HS-5 (cell line): ENCODE measurements around the gene DYNLRB1.
A peak's percentile ranks its signal among the peaks of the same experiment; 100 is the strongest.
"Not testable (repeated sequence)": the region's sequence is repeated elsewhere in the genome, so short reads cannot be mapped to it uniquely, and the experiment has no call there.

Source experiments
- DNase-seq: peaks from one replicate; pipeline ENCODE4 v3.0.0-alpha.2; 2012; ENCODE audit warnings: low read depth

The DYNLRB1 gene

GRCh38 chr20:34516247-34517113, at the start of gene DYNLRB1:
DYNLRB1 (plus strand) TSS chr20:34516422; CDS start chr20:34516459, 37 bp downstream.
- DNase-seq, result peak; percentile 85

GRCh38 chr20:34468951-34469350, 47.3 kb upstream of the DYNLRB1 start:
- DNase-seq, result no peak

GRCh38 chr20:34472246-34472925, 43.8 kb upstream of the DYNLRB1 start:
- no peak for DNase-seq

- DNase-seq, result no peak
These were observed 42.8 kb upstream of the DYNLRB1 start for GRCh38 chr20:34473262-34473883.

GRCh38 chr20:34475979-34476736, 40.1 kb upstream of the DYNLRB1 start:
- no peak for DNase-seq

- no peak for DNase-seq
These were observed 36.6 kb upstream of the DYNLRB1 start for GRCh38 chr20:34479627-34480026.

GRCh38 chr20:34482154-34482553, 34.1 kb upstream of the DYNLRB1 start:
- not testable (repeated sequence) for DNase-seq

GRCh38 chr20:34483585-34484220, 32.5 kb upstream of the DYNLRB1 start:
- DNase-seq, result not testable (repeated sequence)

- DNase-seq, result no peak
These were observed 31.1 kb upstream of the DYNLRB1 start for GRCh38 chr20:34485068-34485634.

GRCh38 chr20:34491226-34491931, 24.8 kb upstream of the DYNLRB1 start:
- no peak for DNase-seq

- DNase-seq, result no peak
These were observed 24.2 kb upstream of the DYNLRB1 start for GRCh38 chr20:34491932-34492509.

GRCh38 chr20:34493646-34494045, 22.6 kb upstream of the DYNLRB1 start:
- no peak for DNase-seq

- no peak for DNase-seq
These were observed 20.9 kb upstream of the DYNLRB1 start for GRCh38 chr20:34495307-34495706.

GRCh38 chr20:34495916-34496315, 20.3 kb upstream of the DYNLRB1 start:
- DNase-seq, result no peak

- DNase-seq, result not testable (repeated sequence)
These were observed 18.6 kb upstream of the DYNLRB1 start for GRCh38 chr20:34497596-34497995.

GRCh38 chr20:34500823-34501222, 15.4 kb upstream of the DYNLRB1 start:
- no peak for DNase-seq

- DNase-seq, result no peak
These were observed 9.7 kb upstream of the DYNLRB1 start for GRCh38 chr20:34506480-34506879.

GRCh38 chr20:34507702-34508413, 8.4 kb upstream of the DYNLRB1 start:
- DNase-seq, result no peak

GRCh38 chr20:34510575-34510974, 5.6 kb upstream of the DYNLRB1 start:
- DNase-seq, result no peak

- no peak for DNase-seq
These were observed 4.3 kb upstream of the DYNLRB1 start for GRCh38 chr20:34511891-34512265.
